Tibial nerve (tissue), 4 donors: ENCODE data around the gene LPAR2. TPM values are rescaled to one million over a fixed set of nuclear protein-coding genes. Genes with fewer than 3 reads are reported as not detected.
A peak's percentile ranks its signal among the peaks of the same experiment; 100 is the strongest.
"Not testable (repeated sequence)": the region's sequence is repeated elsewhere in the genome, so short reads cannot be mapped to it uniquely, and the experiment has no call there.

Experiments
- DNase-seq, 2 donors: peaks; one replicate each; pipeline ENCODE4 v3.0.0-alpha.2; 2019; ENCODE audit warnings: low spot score in 2 of 2
- H3K27ac ChIP-seq, 4 donors: fragments of 200-600 bp; sonication (generic) in 3 of 4; one replicate each; pipeline ENCODE4 v1.5.1; 2017 to 2019; ENCODE audit warnings: mild to moderate bottlenecking in 1 of 4
- H3K27me3 ChIP-seq, 2 donors: fragments of 200-600 bp; sonication (generic) in 1 of 2; one replicate each; pipeline versions ENCODE4 v1.5.1 to v1.6.0; 2017 to 2019
- H3K36me3 ChIP-seq, 3 donors: fragments of 200-600 bp; sonication (generic); one replicate each; pipeline ENCODE4 v1.5.1; 2018 to 2019
- H3K4me1 ChIP-seq, 4 donors: fragments of 200-600 bp; sonication (generic) in 3 of 4; one replicate each; pipeline ENCODE4 v1.5.1; 2017 to 2019
- H3K4me3 ChIP-seq, 4 donors: fragments of 200-600 bp; sonication (generic) in 3 of 4; one replicate each; pipeline ENCODE4 v1.5.1; 2017 to 2019; ENCODE audit warnings: mild to moderate bottlenecking in 1 of 4, moderate library complexity in 1 of 4
- H3K9me3 ChIP-seq, 4 donors: fragments of 200-600 bp; sonication (generic) in 3 of 4; one replicate each; pipeline ENCODE4 v1.5.1; 2017 to 2019
- CTCF ChIP-seq, 5 experiments: fragments of 200-600 bp in 3 of 5; fragments of 450-650 bp in 2 of 5; sonication (generic) in 3 of 5; IDR thresholded peaks; one replicate each; pipeline ENCODE4 v1.5.1; 2016 to 2019; ENCODE audit warnings: antibody characterized with exemption in 5 of 5, mild to moderate bottlenecking in 3 of 5, moderate library complexity in 2 of 5
- EP300 ChIP-seq, 2 donors: sonication (generic); formaldehyde crosslinking; IDR thresholded peaks; one replicate each; pipeline ENCODE4 v1.6.1; 2017; ENCODE audit warnings: antibody characterized with exemption in 2 of 2, mild to moderate bottlenecking in 1 of 2
- POLR2A ChIP-seq, 2 donors: fragments of 450-650 bp; IDR thresholded peaks; one replicate each; pipeline ENCODE4 v1.6.1; 2017; ENCODE audit warnings: antibody characterized with exemption in 2 of 2, mild to moderate bottlenecking in 2 of 2, moderate library complexity in 2 of 2
- WGBS, 2 donors: methylation state at CpG; one replicate each; pipeline ENCODE4 v1.1.5; 2018; 5-methylcytosine and 5-hydroxymethylcytosine counted together
- total RNA-seq, 4 donors: library from RNA; depleted of rRNA; stranded (reverse); fragments of >200 nt; gene quantifications; one replicate each; pipeline ENCODE4 v1.1.0, GENCODE V29; 2016

LPAR2 gene
- total RNA-seq, 4 donors from 2014 or later: 0.39 to 3.0 (median 1.8) TPM

- DNase-seq: no peak
- no peaks in the 10 kb centered on the region for H3K36me3 ChIP-seq
Observed at GRCh38 chr19:19600793-19601330, 27.2 kb downstream of the LPAR2 start.

GRCh38 chr19:19598728-19599451, 29.1 kb downstream of the LPAR2 start:
- not testable (repeated sequence) for H3K9me3 ChIP-seq, H3K4me3 ChIP-seq, DNase-seq, H3K4me1 ChIP-seq, H3K36me3 ChIP-seq, H3K27me3 ChIP-seq
- H3K27ac ChIP-seq: peak overlapping the region in 1 of 4 donors; percentile 64
- WGBS, 2 donors: 92 to 94% methylated on average over 20 of the region's 20 CpGs

More at GRCh38 chr19:19600793-19601330, 27.2 kb downstream of the LPAR2 start:
- no peaks in the 10 kb centered on the region for H3K27me3 ChIP-seq
- 68 to 70% methylated on average over 1 of the region's 1 CpG for WGBS, 2 donors
- TF ChIP-seq POLR2A (IDR thresholded peaks at IDR 0.05): no peak
- no peak for TF ChIP-seq CTCF (IDR thresholded peaks at IDR 0.05)
- no peak for TF ChIP-seq EP300 (IDR thresholded peaks at IDR 0.05)
- no peaks in the 10 kb centered on the region for H3K9me3 ChIP-seq
- H3K27ac ChIP-seq: no peak overlapping the region
- H3K4me3 ChIP-seq: no peak overlapping the region
- peaks cover 0 to 4% (median 0%) of the 10 kb centered on the region in 4 donors for H3K4me1 ChIP-seq

- Histone ChIP-seq H3K4me1 (peaks cover 0 to 4% (median 0%) of the 10 kb centered on the region in 4 donors), H3K4me3 (no peak overlapping the region), H3K27ac (peak overlapping the region in 1 of 4 donors; percentile 64), H3K36me3 (no peaks in the 10 kb centered on the region), H3K9me3 (no peaks in the 10 kb centered on the region), H3K27me3 (no peaks in the 10 kb centered on the region)
- DNase-seq: no peak
- 75 to 79% methylated on average over 8 of the region's 8 CpGs for WGBS, 2 donors
- TF ChIP-seq CTCF (IDR thresholded peaks at IDR 0.05) (no peak), EP300 (IDR thresholded peaks at IDR 0.05) (no peak), POLR2A (IDR thresholded peaks at IDR 0.05) (no peak)
Observed at GRCh38 chr19:19597809-19598306, 30.2 kb downstream of the LPAR2 start.

GRCh38 chr19:19595171-19595701, 32.8 kb downstream of the LPAR2 start:
- H3K36me3 ChIP-seq: no peaks in the 10 kb centered on the region
- 63 to 67% methylated on average over 8 of the region's 8 CpGs for WGBS, 2 donors
- no peak overlapping the region for H3K4me3 ChIP-seq
- H3K27me3 ChIP-seq: no peaks in the 10 kb centered on the region
- peak overlapping the region in 2 of 4 donors; percentile 26 to 28 for H3K27ac ChIP-seq
- TF ChIP-seq CTCF (IDR thresholded peaks at IDR 0.05) (no peak), EP300 (IDR thresholded peaks at IDR 0.05) (peak in 1 of 2 donors; percentile 15)
- DNase-seq: peak in 1 of 2 donors; percentile 6
- peaks cover 0 to 17% (median 16%) of the 10 kb centered on the region in 4 donors for H3K4me1 ChIP-seq
- no peaks in the 10 kb centered on the region for H3K9me3 ChIP-seq

- no peaks in the 10 kb centered on the region for H3K36me3 ChIP-seq
- 73 to 84% methylated on average over 4 of the region's 4 CpGs for WGBS, 2 donors
- DNase-seq: no peak
- TF ChIP-seq EP300 (IDR thresholded peaks at IDR 0.05) (no peak), POLR2A (IDR thresholded peaks at IDR 0.05) (no peak), CTCF (IDR thresholded peaks at IDR 0.05) (no peak)
- H3K9me3 ChIP-seq: no peaks in the 10 kb centered on the region
- H3K27ac ChIP-seq: no peak overlapping the region
- H3K4me3 ChIP-seq: no peak overlapping the region
- peaks cover 0 to 17% (median 16%) of the 10 kb centered on the region in 4 donors for H3K4me1 ChIP-seq
- no peaks in the 10 kb centered on the region for H3K27me3 ChIP-seq
Observed at GRCh38 chr19:19594381-19594780, 33.6 kb downstream of the LPAR2 start.
